Naive thymus-derived CD8-positive, alpha-beta T cell (primary cell): ENCODE measurements around the gene EIF4E2. TPM values are rescaled to one million over a fixed set of nuclear protein-coding genes. Genes with fewer than 3 reads are reported as not detected.

ENCODE experiments used
- ATAC-seq, 2 donors: fragments of 150-1000 bp; cut with Tn5 transposase in 1 of 2; sonication (Bioruptor Pico), chemical (Tn5 transposase) in 1 of 2; 1 replicate in 1 of 2; 2 replicates in 1 of 2; pipeline ENCODE4 v1.10.0; 2021; ENCODE audit warnings: mild to moderate bottlenecking in 2 of 2, moderate library complexity in 2 of 2
- POLR2A ChIA-PET: fragments of 350-600 bp; sonication (Branson Sonifier 250); formaldehyde crosslinking; loops from one replicate; lab custom pipeline; 2021; ENCODE audit warnings: antibody characterized with exemption; lab: Charles Lee
- DNase-seq, 10 donors: peaks; one replicate each; pipeline versions ENCODE4 v3.0.0 to v3.0.0-alpha.2; 2020 to 2022
- H3K27ac Mint-ChIP-seq, 10 donors: one replicate each; pipeline ENCODE4 v1.8.0; 2020 to 2022; ENCODE audit warnings: mild to moderate bottlenecking in 10 of 10, mixed read lengths in 10 of 10, moderate library complexity in 4 of 10, inconsistent platforms in 1 of 10
- H3K27me3 Mint-ChIP-seq, 5 donors: one replicate each; pipeline ENCODE4 v1.8.0; 2021 to 2022; ENCODE audit warnings: mixed read lengths in 5 of 5
- H3K36me3 Mint-ChIP-seq, 3 donors: one replicate each; pipeline ENCODE4 v1.8.0; 2020 to 2022; ENCODE audit warnings: mixed read lengths in 3 of 3, mild to moderate bottlenecking in 2 of 3, inconsistent platforms in 1 of 3
- H3K4me1 Mint-ChIP-seq, 4 donors: one replicate each; pipeline ENCODE4 v1.8.0; 2021 to 2022; ENCODE audit warnings: mixed read lengths in 4 of 4
- H3K4me3 Mint-ChIP-seq, 10 donors: one replicate each; pipeline ENCODE4 v1.8.0; 2020 to 2022; ENCODE audit warnings: mild to moderate bottlenecking in 10 of 10, mixed read lengths in 10 of 10, moderate library complexity in 6 of 10, inconsistent platforms in 1 of 10
- H3K9me3 Mint-ChIP-seq, 9 donors: one replicate each; pipeline ENCODE4 v1.8.0; 2020 to 2022; ENCODE audit warnings: mixed read lengths in 9 of 9, mild to moderate bottlenecking in 3 of 9, inconsistent platforms in 1 of 9, moderate library complexity in 1 of 9
- polyA plus RNA-seq, 3 donors: library from polyadenylated mRNA; unstranded; fragments of 300-500 nt; fragmentation: Illumina TruSeq; gene quantifications; one replicate each; pipeline ENCODE4 v1.2.3, GENCODE V29; 2021
- total RNA-seq, 8 experiments: library from RNA in 2 of 8; stranded (reverse) in 2 of 8; gene quantifications; one replicate each; pipeline ENCODE4 v1.2.3 and lab custom pipeline; 2021 to 2026

EIF4E2 gene
- total and polyA plus RNA-seq, 5 experiments from 2014 or later = 41.5 to 64.0 (median 49.3) TPM

- peaks cover 3 to 28% (median 7%) of the 10 kb centered on the region in 5 donors for H3K27me3 Mint-ChIP-seq
- ATAC-seq (no peak), DNase-seq (no peak)
- POLR2A ChIA-PET = no interaction called here
- no peaks in the 10 kb centered on the region for H3K36me3 Mint-ChIP-seq
- H3K9me3 Mint-ChIP-seq = no peaks in the 10 kb centered on the region
- H3K4me1 Mint-ChIP-seq = peaks cover 5 to 14% (median 10%) of the 10 kb centered on the region in 4 donors
- no peak overlapping the region for H3K4me3 Mint-ChIP-seq
- no peak overlapping the region for H3K27ac Mint-ChIP-seq
Observed at GRCh38 chr2:232533944-232534710, 16.4 kb upstream of the EIF4E2 start.

- H3K4me1 Mint-ChIP-seq = peaks cover 5 to 14% (median 9%) of the 10 kb centered on the region in 4 donors
- POLR2A ChIA-PET = no interaction called here
- peaks cover 3 to 24% (median 7%) of the 10 kb centered on the region in 5 donors for H3K27me3 Mint-ChIP-seq
- ATAC-seq (no peak), DNase-seq (no peak)
- no peaks in the 10 kb centered on the region for H3K9me3 Mint-ChIP-seq
- no peak overlapping the region for H3K27ac Mint-ChIP-seq
- H3K4me3 Mint-ChIP-seq = no peak overlapping the region
- no peaks in the 10 kb centered on the region for H3K36me3 Mint-ChIP-seq
Observed at GRCh38 chr2:232534940-232535651, 15.4 kb upstream of the EIF4E2 start.

- Mint-ChIP-seq H3K36me3 (no peaks in the 10 kb centered on the region), H3K27me3 (peaks cover 0 to 15% (median 7%) of the 10 kb centered on the region in 5 donors), H3K27ac (no peak overlapping the region), H3K4me1 (peaks cover 5 to 20% (median 10%) of the 10 kb centered on the region in 4 donors), H3K4me3 (no peak overlapping the region), H3K9me3 (no peaks in the 10 kb centered on the region)
- ATAC-seq (no peak), DNase-seq (no peak)
- POLR2A ChIA-PET = interaction anchor here (0.9 kb wide), 1 partner anchor 14 kb away, joined by 3 read pairs; the partner anchor contains the start of genes EIF4E2 and TIGD1
Observed at GRCh38 chr2:232535761-232536530, 14.5 kb upstream of the EIF4E2 start.

- H3K4me3 Mint-ChIP-seq = no peak overlapping the region
- H3K36me3 Mint-ChIP-seq = no peaks in the 10 kb centered on the region
- DNase-seq = no peak
- no peak for ATAC-seq
- peaks cover 0 to 14% (median 7%) of the 10 kb centered on the region in 5 donors for H3K27me3 Mint-ChIP-seq
- peaks cover 7 to 24% (median 12%) of the 10 kb centered on the region in 4 donors for H3K4me1 Mint-ChIP-seq
- no peak overlapping the region for H3K27ac Mint-ChIP-seq
- H3K9me3 Mint-ChIP-seq = no peaks in the 10 kb centered on the region
- POLR2A ChIA-PET = interaction anchor here (0.9 kb wide), 1 partner anchor 13 kb away, joined by 3 read pairs; the partner anchor contains the start of genes EIF4E2 and TIGD1
Observed at GRCh38 chr2:232537079-232537478, 13.4 kb upstream of the EIF4E2 start.

- Mint-ChIP-seq H3K4me3 (no peak overlapping the region), H3K27me3 (peaks cover 0 to 14% (median 7%) of the 10 kb centered on the region in 5 donors), H3K4me1 (peaks cover 7 to 28% (median 13%) of the 10 kb centered on the region in 4 donors), H3K9me3 (no peaks in the 10 kb centered on the region), H3K36me3 (no peaks in the 10 kb centered on the region), H3K27ac (peak overlapping the region in 1 of 10 donors; percentile 16)
- POLR2A ChIA-PET = no interaction called here
- ATAC-seq (no peak), DNase-seq (no peak)
Observed at GRCh38 chr2:232537499-232537898, 13.0 kb upstream of the EIF4E2 start.

GRCh38 chr2:232538671-232539070 lies 11.8 kb upstream of the EIF4E2 start:
- DNase-seq = no peak
- POLR2A ChIA-PET = interaction anchor here (0.7 kb wide), 1 partner anchor 11 kb away, joined by 6 read pairs; the partner anchor contains the start of gene TIGD1
- Mint-ChIP-seq H3K9me3 (peaks cover 0 to 2% (median 0%) of the 10 kb centered on the region in 9 donors), H3K36me3 (no peaks in the 10 kb centered on the region), H3K4me1 (peaks cover 13 to 37% (median 17%) of the 10 kb centered on the region in 4 donors), H3K27ac (peak overlapping the region in 3 of 10 donors; percentile 0 to 51 (median 32)), H3K4me3 (no peak overlapping the region), H3K27me3 (peaks cover 0 to 6% (median 3%) of the 10 kb centered on the region in 5 donors)
- no peak for ATAC-seq

- no peak within 1 kb of the TSS for H3K4me3 Mint-ChIP-seq
- POLR2A ChIA-PET = no interaction called here
- no peak for ATAC-seq
Observed at GRCh38 chr2:232539298-232540231, 10.9 kb upstream of the EIF4E2 start, which contains the start of gene CHRNG. Gene CHRNG, plus strand, starts transcription at chr2:232539692. Its CDS starts 56 bp downstream, at chr2:232539748.

GRCh38 chr2:232540441-232541041 lies 9.9 kb upstream of the EIF4E2 start:
- no peak overlapping the region for H3K4me3 Mint-ChIP-seq
- DNase-seq (no peak), ATAC-seq (no peak)
- H3K27me3 Mint-ChIP-seq = peaks cover 0 to 4% (median 2%) of the 10 kb centered on the region in 5 donors
- POLR2A ChIA-PET = no interaction called here
- H3K36me3 Mint-ChIP-seq = peaks cover 0 to 10% (median 6%) of the 10 kb centered on the region in 3 donors
- peak overlapping the region in 2 of 10 donors; percentile 22 to 70 for H3K27ac Mint-ChIP-seq
- H3K4me1 Mint-ChIP-seq = peaks cover 17 to 47% (median 19%) of the 10 kb centered on the region in 4 donors
- H3K9me3 Mint-ChIP-seq = peaks cover 0 to 2% (median 0%) of the 10 kb centered on the region in 9 donors

More at GRCh38 chr2:232539298-232540231, 10.9 kb upstream of the EIF4E2 start, which contains the start of gene CHRNG:
- H3K27ac Mint-ChIP-seq = peak within 1 kb of the TSS in 6 of 10 donors; percentile 0 to 75 (median 36)
- peaks cover 0 to 4% (median 2%) of the 10 kb centered on the region in 3 donors for H3K36me3 Mint-ChIP-seq
- H3K27me3 Mint-ChIP-seq = peaks cover 0 to 4% (median 2%) of the 10 kb centered on the region in 5 donors
- no peak for DNase-seq
- H3K9me3 Mint-ChIP-seq = peaks cover 0 to 2% (median 0%) of the 10 kb centered on the region in 9 donors
- peaks cover 16 to 43% (median 18%) of the 10 kb centered on the region in 4 donors for H3K4me1 Mint-ChIP-seq

GRCh38 chr2:232541195-232541960 lies 9.1 kb upstream of the EIF4E2 start:
- ATAC-seq (peak in 1 of 2 donors; percentile 18), DNase-seq (no peak)
- Mint-ChIP-seq H3K9me3 (peaks cover 0 to 2% (median 0%) of the 10 kb centered on the region in 9 donors), H3K27ac (peak overlapping the region in 3 of 10 donors; percentile 14 to 29 (median 28)), H3K36me3 (peaks cover 0 to 19% (median 13%) of the 10 kb centered on the region in 3 donors), H3K4me3 (peak overlapping the region in 1 of 10 donors; percentile 19), H3K4me1 (peaks cover 18 to 48% (median 26%) of the 10 kb centered on the region in 4 donors), H3K27me3 (peaks cover 0 to 3% (median 0%) of the 10 kb centered on the region in 5 donors)
- POLR2A ChIA-PET = no interaction called here
